SK-N-SH treated with all-trans-retinoic acid at 6 μM for 48 hours (cell line): ENCODE results near the gene PRKAR1B.

Source experiments
- ARNTL ChIP-seq: fragments of 450-650 bp; formaldehyde crosslinking; IDR thresholded peaks from 2 replicates; pipeline ENCODE4 v1.5.0; 2020; ENCODE audit warnings: low read depth, mild to moderate bottlenecking, moderate library complexity, borderline replicate concordance
- BACH2 ChIP-seq: fragments of 250-450 bp; sonication (Bioruptor Pico); IDR thresholded peaks from 2 replicates; pipeline ENCODE4 v1.9.0; 2021; ENCODE audit warnings: mild to moderate bottlenecking, borderline replicate concordance
- GLIS3 ChIP-seq: fragments of 250-450 bp; sonication (Bioruptor Pico); IDR thresholded peaks from 2 replicates; pipeline ENCODE4 v1.5.0; 2020; ENCODE audit warnings: mild to moderate bottlenecking, moderate library complexity
- ISL1 ChIP-seq: fragments of 250-450 bp; sonication (Bioruptor Pico); IDR thresholded peaks from 2 replicates; pipeline ENCODE4 v2.1.2; 2022; ENCODE audit warnings: mild to moderate bottlenecking, moderate library complexity
- PPARA ChIP-seq: fragments of 250-450 bp; sonication (Bioruptor Pico); IDR thresholded peaks from 2 replicates; pipeline ENCODE4 v1.5.0; 2020; ENCODE audit warnings: mild to moderate bottlenecking, borderline replicate concordance
- TOX ChIP-seq: fragments of 250-450 bp; sonication (Bioruptor Pico); IDR thresholded peaks from 2 replicates; pipeline ENCODE4 v1.8.0; 2021; ENCODE audit warnings: mild to moderate bottlenecking, moderate library complexity, borderline replicate concordance
- ZFP3 ChIP-seq: fragments of 250-450 bp; sonication (Bioruptor Pico); IDR thresholded peaks from 2 replicates; pipeline ENCODE4 v1.5.0; 2020; ENCODE audit warnings: mild to moderate bottlenecking, moderate library complexity
- ZNF565 ChIP-seq: fragments of 450-650 bp; formaldehyde crosslinking; conservative IDR thresholded peaks from 2 replicates; pipeline ENCODE4 v1.5.0; 2020; ENCODE audit warnings: low read depth, mild to moderate bottlenecking, moderate library complexity
- ZNF70 ChIP-seq: fragments of 450-650 bp; formaldehyde crosslinking; IDR thresholded peaks from 2 replicates; pipeline ENCODE4 v1.5.0; 2020; ENCODE audit warnings: mild to moderate bottlenecking, moderate library complexity
- ZNF8 ChIP-seq: fragments of 450-650 bp; formaldehyde crosslinking; IDR thresholded peaks from 2 replicates; pipeline ENCODE4 v1.5.0; 2020; ENCODE audit warnings: mild to moderate bottlenecking, moderate library complexity
- TF ChIP-seq, protein P1 (sequence below): fragments of 250-450 bp; sonication (Bioruptor Pico); IDR thresholded peaks from 2 replicates; pipeline ENCODE4 v1.5.1; 2020; ENCODE audit warnings: low read depth, mild to moderate bottlenecking, moderate library complexity
- TF ChIP-seq, protein P2 (sequence below): fragments of 250-450 bp; sonication (Bioruptor Pico); IDR thresholded peaks from 2 replicates; pipeline ENCODE4 v1.5.0; 2020; ENCODE audit warnings: mild to moderate bottlenecking, moderate library complexity
- TF ChIP-seq, protein P3 (sequence below): fragments of 250-450 bp; sonication (Bioruptor Pico); IDR thresholded peaks from 2 replicates; pipeline ENCODE4 v1.8.0; 2020; ENCODE audit warnings: mild to moderate bottlenecking, moderate library complexity, borderline replicate concordance
- TF ChIP-seq, protein P4 (sequence below): fragments of 250-450 bp; sonication (Bioruptor Pico); IDR thresholded peaks from 2 replicates; pipeline ENCODE4 v1.8.0; 2021; ENCODE audit warnings: low read depth, mild to moderate bottlenecking, moderate library complexity, borderline replicate concordance

DNA sequence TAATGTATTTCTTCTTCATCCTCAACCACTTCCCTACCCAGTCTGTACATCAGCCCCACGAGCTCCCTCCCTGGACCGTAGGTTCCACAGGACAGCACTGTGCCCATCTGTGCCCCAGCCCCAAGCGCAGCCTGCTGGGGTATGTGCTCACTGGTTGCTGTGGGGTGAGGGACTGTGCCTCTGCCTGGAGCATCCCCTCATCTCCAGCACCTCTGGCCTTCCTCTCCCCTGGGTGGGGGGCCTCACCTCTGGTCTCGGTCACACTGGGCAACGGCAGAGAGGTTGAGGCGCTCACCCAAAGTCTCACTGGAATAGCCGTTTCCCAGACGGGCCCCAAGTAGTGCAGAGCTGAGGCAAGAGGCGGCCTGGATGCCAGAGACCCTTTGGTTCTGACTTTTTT, 1.5 kb upstream of the PRKAR1B start:
- TF ChIP-seq GLIS3 (CRISPR knock-in tag), result no peak
- no peak for TF ChIP-seq ZNF8 (CRISPR knock-in tag)
- no peak for TF ChIP-seq ZNF565 (CRISPR knock-in tag)
- TF ChIP-seq TOX (CRISPR knock-in tag), result no peak
- no peak for TF ChIP-seq ZFP3 (CRISPR knock-in tag)
- TF ChIP-seq, protein P1, sequence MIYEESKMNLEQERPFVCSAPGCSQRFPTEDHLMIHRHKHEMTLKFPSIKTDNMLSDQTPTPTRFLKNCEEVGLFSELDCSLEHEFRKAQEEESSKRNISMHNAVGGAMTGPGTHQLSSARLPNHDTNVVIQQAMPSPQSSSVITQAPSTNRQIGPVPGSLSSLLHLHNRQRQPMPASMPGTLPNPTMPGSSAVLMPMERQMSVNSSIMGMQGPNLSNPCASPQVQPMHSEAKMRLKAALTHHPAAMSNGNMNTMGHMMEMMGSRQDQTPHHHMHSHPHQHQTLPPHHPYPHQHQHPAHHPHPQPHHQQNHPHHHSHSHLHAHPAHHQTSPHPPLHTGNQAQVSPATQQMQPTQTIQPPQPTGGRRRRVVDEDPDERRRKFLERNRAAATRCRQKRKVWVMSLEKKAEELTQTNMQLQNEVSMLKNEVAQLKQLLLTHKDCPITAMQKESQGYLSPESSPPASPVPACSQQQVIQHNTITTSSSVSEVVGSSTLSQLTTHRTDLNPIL (CRISPR knock-in tag), result no peak
- TF ChIP-seq ARNTL (CRISPR knock-in tag), result no peak
- TF ChIP-seq, protein P2, sequence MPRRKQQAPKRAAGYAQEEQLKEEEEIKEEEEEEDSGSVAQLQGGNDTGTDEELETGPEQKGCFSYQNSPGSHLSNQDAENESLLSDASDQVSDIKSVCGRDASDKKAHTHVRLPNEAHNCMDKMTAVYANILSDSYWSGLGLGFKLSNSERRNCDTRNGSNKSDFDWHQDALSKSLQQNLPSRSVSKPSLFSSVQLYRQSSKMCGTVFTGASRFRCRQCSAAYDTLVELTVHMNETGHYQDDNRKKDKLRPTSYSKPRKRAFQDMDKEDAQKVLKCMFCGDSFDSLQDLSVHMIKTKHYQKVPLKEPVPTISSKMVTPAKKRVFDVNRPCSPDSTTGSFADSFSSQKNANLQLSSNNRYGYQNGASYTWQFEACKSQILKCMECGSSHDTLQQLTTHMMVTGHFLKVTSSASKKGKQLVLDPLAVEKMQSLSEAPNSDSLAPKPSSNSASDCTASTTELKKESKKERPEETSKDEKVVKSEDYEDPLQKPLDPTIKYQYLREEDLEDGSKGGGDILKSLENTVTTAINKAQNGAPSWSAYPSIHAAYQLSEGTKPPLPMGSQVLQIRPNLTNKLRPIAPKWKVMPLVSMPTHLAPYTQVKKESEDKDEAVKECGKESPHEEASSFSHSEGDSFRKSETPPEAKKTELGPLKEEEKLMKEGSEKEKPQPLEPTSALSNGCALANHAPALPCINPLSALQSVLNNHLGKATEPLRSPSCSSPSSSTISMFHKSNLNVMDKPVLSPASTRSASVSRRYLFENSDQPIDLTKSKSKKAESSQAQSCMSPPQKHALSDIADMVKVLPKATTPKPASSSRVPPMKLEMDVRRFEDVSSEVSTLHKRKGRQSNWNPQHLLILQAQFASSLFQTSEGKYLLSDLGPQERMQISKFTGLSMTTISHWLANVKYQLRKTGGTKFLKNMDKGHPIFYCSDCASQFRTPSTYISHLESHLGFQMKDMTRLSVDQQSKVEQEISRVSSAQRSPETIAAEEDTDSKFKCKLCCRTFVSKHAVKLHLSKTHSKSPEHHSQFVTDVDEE (CRISPR knock-in tag), result no peak
- no peak for TF ChIP-seq ISL1
- TF ChIP-seq, protein P3, sequence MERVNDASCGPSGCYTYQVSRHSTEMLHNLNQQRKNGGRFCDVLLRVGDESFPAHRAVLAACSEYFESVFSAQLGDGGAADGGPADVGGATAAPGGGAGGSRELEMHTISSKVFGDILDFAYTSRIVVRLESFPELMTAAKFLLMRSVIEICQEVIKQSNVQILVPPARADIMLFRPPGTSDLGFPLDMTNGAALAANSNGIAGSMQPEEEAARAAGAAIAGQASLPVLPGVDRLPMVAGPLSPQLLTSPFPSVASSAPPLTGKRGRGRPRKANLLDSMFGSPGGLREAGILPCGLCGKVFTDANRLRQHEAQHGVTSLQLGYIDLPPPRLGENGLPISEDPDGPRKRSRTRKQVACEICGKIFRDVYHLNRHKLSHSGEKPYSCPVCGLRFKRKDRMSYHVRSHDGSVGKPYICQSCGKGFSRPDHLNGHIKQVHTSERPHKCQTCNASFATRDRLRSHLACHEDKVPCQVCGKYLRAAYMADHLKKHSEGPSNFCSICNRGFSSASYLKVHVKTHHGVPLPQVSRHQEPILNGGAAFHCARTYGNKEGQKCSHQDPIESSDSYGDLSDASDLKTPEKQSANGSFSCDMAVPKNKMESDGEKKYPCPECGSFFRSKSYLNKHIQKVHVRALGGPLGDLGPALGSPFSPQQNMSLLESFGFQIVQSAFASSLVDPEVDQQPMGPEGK (CRISPR knock-in tag), result no peak
- no peak for TF ChIP-seq PPARA
- TF ChIP-seq, protein P4, sequence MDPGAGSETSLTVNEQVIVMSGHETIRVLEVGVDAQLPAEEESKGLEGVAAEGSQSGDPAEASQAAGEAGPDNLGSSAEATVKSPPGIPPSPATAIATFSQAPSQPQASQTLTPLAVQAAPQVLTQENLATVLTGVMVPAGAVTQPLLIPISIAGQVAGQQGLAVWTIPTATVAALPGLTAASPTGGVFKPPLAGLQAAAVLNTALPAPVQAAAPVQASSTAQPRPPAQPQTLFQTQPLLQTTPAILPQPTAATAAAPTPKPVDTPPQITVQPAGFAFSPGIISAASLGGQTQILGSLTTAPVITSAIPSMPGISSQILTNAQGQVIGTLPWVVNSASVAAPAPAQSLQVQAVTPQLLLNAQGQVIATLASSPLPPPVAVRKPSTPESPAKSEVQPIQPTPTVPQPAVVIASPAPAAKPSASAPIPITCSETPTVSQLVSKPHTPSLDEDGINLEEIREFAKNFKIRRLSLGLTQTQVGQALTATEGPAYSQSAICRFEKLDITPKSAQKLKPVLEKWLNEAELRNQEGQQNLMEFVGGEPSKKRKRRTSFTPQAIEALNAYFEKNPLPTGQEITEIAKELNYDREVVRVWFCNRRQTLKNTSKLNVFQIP, result no peak
- TF ChIP-seq BACH2 (CRISPR knock-in tag), result no peak
- TF ChIP-seq ZNF70, result no peak
